HUES48 (cell line): ENCODE measurements around the gene ETFA.

Experiments used
- H3K27ac ChIP-seq: one replicate; pipeline ENCODE4 v1.7.0; 2013; ENCODE audit warnings: low read depth, low read length, inconsistent platforms
- H3K27me3 ChIP-seq: 2 replicates; pipeline ENCODE4 v1.6.1; 2013; ENCODE audit warnings: mild to moderate bottlenecking, low read length; ENCODE audit not compliant: control insufficient read depth, insufficient read depth
- H3K36me3 ChIP-seq: 2 replicates; pipeline ENCODE4 v1.6.1; 2013; ENCODE audit warnings: low read length; ENCODE audit not compliant: control insufficient read depth, insufficient read depth
- H3K4me1 ChIP-seq: 2 replicates; pipeline ENCODE4 v1.6.1; 2013; ENCODE audit warnings: mild to moderate bottlenecking, low read length; ENCODE audit not compliant: control insufficient read depth, insufficient read depth
- H3K4me3 ChIP-seq: 2 replicates; pipeline ENCODE4 v1.5.1; 2013; ENCODE audit warnings: mild to moderate bottlenecking, low read depth, low read length
- H3K9ac ChIP-seq: 2 replicates; pipeline ENCODE4 v1.6.1; 2013; ENCODE audit warnings: mild to moderate bottlenecking, low read depth, low read length, moderate library complexity
- H3K9me3 ChIP-seq: 2 replicates; pipeline ENCODE4 v1.6.1; 2013; ENCODE audit warnings: low read length; ENCODE audit not compliant: control insufficient read depth, insufficient read depth

The ETFA gene

GRCh38 chr15:76345880-76346668 is 34.8 kb upstream of the ETFA start:
- H3K27me3 ChIP-seq: peaks cover 95% of the 10 kb centered on the region
- no peaks in the 10 kb centered on the region for H3K36me3 ChIP-seq
- H3K9ac ChIP-seq: no peak overlapping the region
- peak overlapping the region; percentile 73 for H3K4me3 ChIP-seq
- H3K27ac ChIP-seq: no peak overlapping the region
- H3K9me3 ChIP-seq: no peaks in the 10 kb centered on the region
- peaks cover 16% of the 10 kb centered on the region for H3K4me1 ChIP-seq

- peak overlapping the region; percentile 73 for H3K4me3 ChIP-seq
- H3K36me3 ChIP-seq: no peaks in the 10 kb centered on the region
- H3K4me1 ChIP-seq: peaks cover 17% of the 10 kb centered on the region
- H3K9ac ChIP-seq: no peak overlapping the region
- H3K27ac ChIP-seq: no peak overlapping the region
- H3K27me3 ChIP-seq: peaks cover 99% of the 10 kb centered on the region
- H3K9me3 ChIP-seq: no peaks in the 10 kb centered on the region
These were observed 34.3 kb upstream of the ETFA start for GRCh38 chr15:76345583-76345879.

- Histone ChIP-seq H3K27me3 (peaks cover 100% of the 10 kb centered on the region), H3K4me3 (peak overlapping the region; percentile 73; the same call in 1 of the 2 replicates), H3K4me1 (peaks cover 22% of the 10 kb centered on the region), H3K9me3 (no peaks in the 10 kb centered on the region), H3K9ac (no peak overlapping the region), H3K36me3 (no peaks in the 10 kb centered on the region), H3K27ac (no peak overlapping the region)
These were observed 33.8 kb upstream of the ETFA start for GRCh38 chr15:76344893-76345582.

GRCh38 chr15:76343313-76343996 is 32.2 kb upstream of the ETFA start:
- peaks cover 100% of the 10 kb centered on the region for H3K27me3 ChIP-seq
- no peak overlapping the region for H3K9ac ChIP-seq
- H3K4me3 ChIP-seq: no peak overlapping the region; the same call in 1 of the 2 replicates
- H3K9me3 ChIP-seq: no peaks in the 10 kb centered on the region
- H3K4me1 ChIP-seq: peaks cover 25% of the 10 kb centered on the region
- no peaks in the 10 kb centered on the region for H3K36me3 ChIP-seq
- H3K27ac ChIP-seq: no peak overlapping the region

GRCh38 chr15:76342382-76343201 is 31.3 kb upstream of the ETFA start:
- H3K27me3 ChIP-seq: peaks cover 100% of the 10 kb centered on the region
- no peak overlapping the region for H3K9ac ChIP-seq
- no peaks in the 10 kb centered on the region for H3K36me3 ChIP-seq
- H3K27ac ChIP-seq: no peak overlapping the region
- peaks cover 23% of the 10 kb centered on the region for H3K4me1 ChIP-seq
- peak overlapping the region; percentile 24; the same call in 1 of the 2 replicates for H3K4me3 ChIP-seq
- H3K9me3 ChIP-seq: no peaks in the 10 kb centered on the region

GRCh38 chr15:76342058-76342381 is 30.8 kb upstream of the ETFA start:
- no peak overlapping the region for H3K27ac ChIP-seq

GRCh38 chr15:76341366-76342057 is 30.2 kb upstream of the ETFA start:
- Histone ChIP-seq H3K36me3 (no peaks in the 10 kb centered on the region), H3K27me3 (peaks cover 100% of the 10 kb centered on the region), H3K9ac (no peak overlapping the region), H3K4me3 (peak overlapping the region; percentile 55), H3K27ac (no peak overlapping the region), H3K4me1 (peaks cover 18% of the 10 kb centered on the region), H3K9me3 (no peaks in the 10 kb centered on the region)

More at GRCh38 chr15:76342058-76342381, 30.8 kb upstream of the ETFA start:
- Histone ChIP-seq H3K9ac (no peak overlapping the region), H3K36me3 (no peaks in the 10 kb centered on the region), H3K9me3 (no peaks in the 10 kb centered on the region), H3K27me3 (peaks cover 100% of the 10 kb centered on the region), H3K4me1 (peaks cover 22% of the 10 kb centered on the region), H3K4me3 (no peak overlapping the region)

GRCh38 chr15:76340803-76341365 is 29.6 kb upstream of the ETFA start:
- Histone ChIP-seq H3K9ac (no peak overlapping the region), H3K27me3 (peaks cover 97% of the 10 kb centered on the region), H3K27ac (no peak overlapping the region), H3K4me1 (peaks cover 17% of the 10 kb centered on the region), H3K36me3 (no peaks in the 10 kb centered on the region), H3K9me3 (no peaks in the 10 kb centered on the region), H3K4me3 (peak overlapping the region; percentile 55)

- Histone ChIP-seq H3K27ac (no peak overlapping the region), H3K36me3 (no peaks in the 10 kb centered on the region), H3K9ac (no peak overlapping the region), H3K27me3 (peaks cover 97% of the 10 kb centered on the region), H3K4me3 (peak overlapping the region; percentile 55), H3K4me1 (peaks cover 22% of the 10 kb centered on the region), H3K9me3 (no peaks in the 10 kb centered on the region)
These were observed 29.0 kb upstream of the ETFA start for GRCh38 chr15:76340198-76340802.
